Karpas-422 (cell line): ENCODE measurements around the gene PLEKHJ1. TPM values are rescaled to one million over a fixed set of nuclear protein-coding genes. Genes with fewer than 3 reads are reported as not detected.

ENCODE experiments used
- DNase-seq: peaks from one replicate; pipeline ENCODE4 v3.0.0-alpha.2; 2015
- H2AFZ ChIP-seq: fragments of 200-600 bp; sonication (generic); 2 replicates; pipeline ENCODE4 v1.6.1; 2014; ENCODE audit warnings: antibody characterized with exemption, low read length, mixed read lengths
- H3K27ac ChIP-seq: fragments of 200-600 bp; sonication (generic); 2 replicates; pipeline ENCODE4 v1.5.1; 2014; ENCODE audit warnings: mild to moderate bottlenecking, low read length, moderate library complexity
- H3K27me3 ChIP-seq: fragments of 200-600 bp; sonication (generic); 2 replicates; pipeline ENCODE4 v1.6.1; 2014; ENCODE audit warnings: low read length, mixed read lengths
- H3K36me3 ChIP-seq: fragments of 200-600 bp; sonication (generic); 2 replicates; pipeline ENCODE4 v1.6.1; 2014; ENCODE audit warnings: low read length, mixed read lengths; ENCODE audit not compliant: insufficient read depth
- H3K4me1 ChIP-seq: fragments of 200-600 bp; sonication (generic); 2 replicates; pipeline ENCODE4 v1.6.1; 2014; ENCODE audit warnings: mild to moderate bottlenecking, low read length, mixed read lengths
- H3K4me2 ChIP-seq: fragments of 200-600 bp; sonication (generic); 2 replicates; pipeline ENCODE4 v1.6.1; 2014; ENCODE audit warnings: low read length, low read depth, mild to moderate bottlenecking; ENCODE audit not compliant: poor library complexity, severe bottlenecking
- H3K4me3 ChIP-seq: fragments of 200-600 bp; sonication (generic); 2 replicates; pipeline ENCODE4 v1.5.1; 2014; ENCODE audit warnings: mild to moderate bottlenecking, antibody characterized with exemption, low read length, mixed read lengths
- H3K79me2 ChIP-seq: fragments of 200-600 bp; sonication (generic); 2 replicates; pipeline ENCODE4 v1.6.1; 2014; ENCODE audit warnings: mild to moderate bottlenecking, low read length, mixed read lengths
- H3K9ac ChIP-seq: fragments of 200-600 bp; sonication (generic); 2 replicates; pipeline ENCODE4 v1.6.0; 2014; ENCODE audit warnings: low read length
- H3K9me2 ChIP-seq: fragments of 200-600 bp; sonication (generic), shearing (Covaris generic); replicated peaks from 2 replicates; pipeline ENCODE4 v1.6.0; 2014; ENCODE audit warnings: mild to moderate bottlenecking, low read length, moderate library complexity; ENCODE audit not compliant: insufficient read depth
- H3K9me3 ChIP-seq: fragments of 300-700, 200-600 bp; sonication (generic); 2 replicates; pipeline ENCODE4 v1.6.1; 2014; ENCODE audit warnings: low read length, mixed read lengths
- H4K20me1 ChIP-seq: fragments of 200-600 bp; sonication (generic); 2 replicates; pipeline ENCODE4 v1.6.1; 2014; ENCODE audit warnings: mild to moderate bottlenecking, antibody characterized with exemption, low read length, low read depth; ENCODE audit not compliant: insufficient read depth
- total RNA-seq: library from RNA; depleted of rRNA; stranded (reverse); fragments of >200 nt; shearing (Covaris generic); gene quantifications from 2 replicates; pipeline ENCODE4 v1.2.3, GENCODE V29; 2014; ENCODE audit warnings: low replicate concordance

Gene PLEKHJ1
- total RNA-seq, 1 experiment from 2014 or later: 57.4 TPM

DNA sequence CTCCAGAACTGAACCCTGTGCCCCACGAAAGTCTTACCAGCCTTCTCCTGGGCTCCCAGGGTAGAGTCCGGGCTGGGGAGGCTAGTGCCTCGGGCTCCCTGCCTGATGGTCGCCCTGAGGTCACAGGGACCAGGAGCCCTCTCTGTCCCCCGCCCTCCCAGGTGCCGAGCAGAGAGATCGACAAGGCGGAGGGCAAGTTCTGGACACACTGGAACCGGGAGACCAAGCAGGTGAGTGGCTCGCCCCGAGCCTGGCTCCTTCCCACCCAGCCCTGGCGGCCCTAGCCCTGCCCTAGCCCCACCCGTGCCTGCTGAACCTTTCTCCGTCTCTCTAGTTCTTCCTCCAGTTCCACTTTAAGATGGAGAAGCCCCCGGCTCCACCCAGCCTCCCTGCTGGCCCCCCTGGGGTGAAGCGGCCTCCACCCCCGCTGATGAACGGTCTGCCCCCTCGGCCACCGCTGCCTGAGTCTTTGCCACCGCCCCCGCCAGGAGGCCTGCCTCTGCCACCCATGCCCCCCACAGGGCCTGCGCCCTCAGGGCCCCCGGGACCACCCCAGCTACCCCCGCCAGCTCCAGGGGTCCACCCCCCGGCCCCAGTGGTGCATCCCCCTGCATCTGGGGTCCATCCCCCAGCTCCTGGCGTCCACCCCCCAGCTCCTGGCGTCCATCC is 11.4 kb upstream of the PLEKHJ1 start:
- no peak overlapping the region for H2AFZ ChIP-seq
- H4K20me1 ChIP-seq: peaks cover 16% of the 10 kb centered on the region
- H3K27ac ChIP-seq: no peak overlapping the region
- no peak for DNase-seq
- no peaks in the 10 kb centered on the region for H3K9me2 ChIP-seq
- peaks cover 8% of the 10 kb centered on the region for H3K79me2 ChIP-seq
- H3K9me3 ChIP-seq: no peaks in the 10 kb centered on the region
- H3K9ac ChIP-seq: no peak overlapping the region
- no peak overlapping the region for H3K4me2 ChIP-seq
- no peaks in the 10 kb centered on the region; the same call in 1 of the 2 replicates for H3K36me3 ChIP-seq
- peaks cover 1% of the 10 kb centered on the region for H3K4me1 ChIP-seq
- H3K27me3 ChIP-seq: no peaks in the 10 kb centered on the region
- no peak overlapping the region for H3K4me3 ChIP-seq

DNA sequence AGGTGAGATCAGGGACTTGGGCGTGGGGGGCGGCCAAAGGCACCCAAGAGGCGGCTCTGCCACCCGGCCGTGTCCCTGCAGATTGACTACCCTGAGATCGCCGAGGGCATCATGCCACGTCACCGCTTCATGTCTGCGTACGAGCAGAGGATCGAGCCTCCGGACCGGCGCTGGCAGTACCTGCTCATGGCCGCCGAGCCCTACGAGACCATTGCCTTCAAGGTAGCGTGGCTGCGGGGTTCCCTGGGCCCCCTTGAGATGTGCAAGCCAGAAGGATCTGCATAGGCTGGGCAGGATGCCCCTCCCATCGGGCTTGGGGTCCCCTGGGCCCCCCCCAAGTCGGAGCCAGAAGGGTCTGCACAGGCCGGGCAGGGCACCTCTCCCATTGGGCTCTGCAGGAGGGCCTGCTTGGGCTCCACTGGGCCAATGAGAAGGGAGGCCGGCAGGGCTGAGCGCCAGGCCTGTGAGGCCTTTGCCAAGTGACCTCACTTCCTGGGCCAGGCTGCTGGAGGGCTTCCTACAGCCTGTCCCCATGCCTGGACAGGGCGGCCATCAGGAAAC is 10.8 kb upstream of the PLEKHJ1 start:
- no peak for DNase-seq
- H3K36me3 ChIP-seq: no peaks in the 10 kb centered on the region; the same call in 1 of the 2 replicates
- H3K27me3 ChIP-seq: no peaks in the 10 kb centered on the region
- H3K9ac ChIP-seq: no peak overlapping the region
- peaks cover 18% of the 10 kb centered on the region for H4K20me1 ChIP-seq
- H3K27ac ChIP-seq: no peak overlapping the region
- H3K4me1 ChIP-seq: no peaks in the 10 kb centered on the region
- H3K9me2 ChIP-seq: no peaks in the 10 kb centered on the region
- no peaks in the 10 kb centered on the region for H3K9me3 ChIP-seq
- H3K79me2 ChIP-seq: peaks cover 14% of the 10 kb centered on the region
- no peak overlapping the region for H3K4me3 ChIP-seq
- H3K4me2 ChIP-seq: no peak overlapping the region
- H2AFZ ChIP-seq: no peak overlapping the region

DNA sequence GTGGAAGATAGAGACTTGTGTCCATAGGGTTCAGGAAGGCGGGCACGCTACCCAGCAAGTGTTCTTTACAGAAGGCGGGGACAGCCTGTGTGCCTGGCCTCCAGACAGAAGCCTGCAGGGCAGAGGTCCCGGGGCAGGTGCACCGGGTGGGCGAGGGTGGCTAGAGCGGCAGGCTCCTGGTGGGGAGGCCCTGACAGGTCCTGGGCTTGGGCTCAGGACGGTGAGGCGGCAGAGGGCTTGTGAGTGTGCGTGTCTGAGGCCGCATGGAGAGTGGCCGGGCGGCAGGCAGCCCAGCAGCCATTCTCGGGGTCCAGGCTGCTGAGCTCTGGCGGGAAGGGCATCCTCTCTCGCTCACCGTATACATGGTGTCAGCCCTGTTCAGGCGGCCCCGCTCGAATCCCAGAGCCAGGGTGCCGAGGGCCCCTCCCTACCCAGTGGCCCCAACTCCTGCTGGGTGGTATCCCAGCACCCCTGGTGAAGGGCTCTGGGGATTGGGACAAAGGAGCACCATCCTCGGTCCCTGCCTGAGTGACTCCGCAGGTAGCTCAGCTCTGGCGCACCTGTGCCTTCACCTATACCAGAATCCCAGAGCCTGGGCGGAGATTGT is 10.0 kb upstream of the PLEKHJ1 start:
- no peak overlapping the region for H2AFZ ChIP-seq
- no peaks in the 10 kb centered on the region for H3K4me1 ChIP-seq
- no peak overlapping the region for H3K4me2 ChIP-seq
- no peaks in the 10 kb centered on the region; the same call in 1 of the 2 replicates for H3K36me3 ChIP-seq
- no peaks in the 10 kb centered on the region for H3K9me3 ChIP-seq
- no peak overlapping the region for H3K27ac ChIP-seq
- no peaks in the 10 kb centered on the region for H3K9me2 ChIP-seq
- H3K27me3 ChIP-seq: no peaks in the 10 kb centered on the region
- H3K79me2 ChIP-seq: peaks cover 22% of the 10 kb centered on the region
- H4K20me1 ChIP-seq: peaks cover 25% of the 10 kb centered on the region
- H3K4me3 ChIP-seq: no peak overlapping the region
- no peak for DNase-seq
- H3K9ac ChIP-seq: no peak overlapping the region

DNA sequence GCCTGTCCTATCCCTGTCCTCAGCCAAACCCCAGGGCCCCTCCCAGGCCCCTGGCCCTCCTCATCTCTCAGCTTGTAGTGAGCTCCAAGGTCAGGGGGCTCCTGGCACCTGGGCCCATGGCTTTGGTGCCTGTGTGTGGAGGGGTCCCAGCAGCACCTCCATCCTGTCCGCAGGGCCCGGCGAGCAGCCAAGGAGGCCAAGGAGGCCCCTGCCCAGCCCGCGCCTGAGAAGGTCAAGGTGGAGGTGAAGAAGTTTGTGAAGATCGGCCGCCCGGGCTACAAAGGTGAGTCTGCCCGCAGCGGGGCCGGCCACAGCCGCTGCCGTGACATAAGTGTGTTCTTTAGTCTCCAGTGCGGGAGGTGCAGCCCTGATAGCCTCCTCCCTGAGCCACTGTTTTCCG is 9.1 kb upstream of the PLEKHJ1 start:
- Histone ChIP-seq H3K4me3 (no peak overlapping the region), H4K20me1 (peaks cover 33% of the 10 kb centered on the region), H3K4me2 (no peak overlapping the region), H2AFZ (no peak overlapping the region), H3K27ac (no peak overlapping the region), H3K9me3 (no peaks in the 10 kb centered on the region), H3K36me3 (peaks cover 4% of the 10 kb centered on the region), H3K27me3 (no peaks in the 10 kb centered on the region), H3K9ac (no peak overlapping the region), H3K4me1 (no peaks in the 10 kb centered on the region), H3K9me2 (no peaks in the 10 kb centered on the region), H3K79me2 (peaks cover 30% of the 10 kb centered on the region)
- DNase-seq: no peak

DNA sequence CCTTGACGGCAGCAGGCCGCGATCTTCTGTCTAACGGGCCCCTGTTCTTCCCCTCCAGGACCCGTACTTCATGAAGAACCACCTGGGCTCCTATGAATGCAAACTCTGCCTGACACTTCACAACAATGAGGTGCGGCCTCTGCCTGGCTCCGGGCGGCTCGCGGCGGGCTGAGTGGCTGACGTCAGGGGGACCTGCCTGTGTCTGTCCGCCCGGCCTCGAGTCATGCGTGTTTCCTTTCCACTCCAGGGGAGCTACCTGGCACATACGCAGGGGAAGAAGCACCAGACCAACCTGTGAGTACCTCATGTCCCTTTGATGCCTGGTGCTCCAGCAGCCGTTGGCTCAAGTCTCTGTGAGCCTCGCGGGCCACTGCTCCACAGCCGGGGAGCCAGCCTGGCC is 8.4 kb upstream of the PLEKHJ1 start:
- H3K9me3 ChIP-seq: no peaks in the 10 kb centered on the region
- no peaks in the 10 kb centered on the region for H3K27me3 ChIP-seq
- no peak overlapping the region for H3K4me2 ChIP-seq
- no peaks in the 10 kb centered on the region for H3K9me2 ChIP-seq
- DNase-seq: no peak
- H3K27ac ChIP-seq: no peak overlapping the region
- H4K20me1 ChIP-seq: peaks cover 41% of the 10 kb centered on the region
- H3K4me3 ChIP-seq: no peak overlapping the region
- H2AFZ ChIP-seq: no peak overlapping the region
- H3K79me2 ChIP-seq: peaks cover 38% of the 10 kb centered on the region
- peaks cover 5% of the 10 kb centered on the region for H3K36me3 ChIP-seq
- H3K4me1 ChIP-seq: peaks cover 1% of the 10 kb centered on the region; the same call in 1 of the 2 replicates
- H3K9ac ChIP-seq: no peak overlapping the region

DNA sequence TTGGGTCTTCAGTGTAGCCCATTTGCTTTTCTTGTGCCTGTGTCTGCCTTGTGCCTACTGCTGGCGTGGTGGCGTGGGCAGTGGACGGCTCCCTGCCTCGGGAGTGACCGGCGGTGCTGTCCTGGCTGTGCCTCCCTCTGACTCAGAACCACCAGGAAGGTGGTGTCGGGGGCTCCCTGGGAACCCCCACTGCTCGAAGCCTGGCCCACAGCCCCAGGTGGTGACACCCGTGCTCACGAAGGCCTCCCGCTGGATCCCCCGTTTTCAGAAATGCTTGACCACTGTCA is 7.9 kb upstream of the PLEKHJ1 start:
- H3K4me3 ChIP-seq: no peak overlapping the region
- no peak for DNase-seq
- H3K27ac ChIP-seq: no peak overlapping the region
- peaks cover 43% of the 10 kb centered on the region for H3K79me2 ChIP-seq
- peaks cover 5% of the 10 kb centered on the region for H3K36me3 ChIP-seq
- no peak overlapping the region for H3K9ac ChIP-seq
- no peaks in the 10 kb centered on the region for H3K9me3 ChIP-seq
- H2AFZ ChIP-seq: no peak overlapping the region
- peaks cover 5% of the 10 kb centered on the region for H3K4me1 ChIP-seq
- peaks cover 42% of the 10 kb centered on the region for H4K20me1 ChIP-seq
- no peak overlapping the region for H3K4me2 ChIP-seq
- H3K27me3 ChIP-seq: no peaks in the 10 kb centered on the region
- H3K9me2 ChIP-seq: no peaks in the 10 kb centered on the region

DNA sequence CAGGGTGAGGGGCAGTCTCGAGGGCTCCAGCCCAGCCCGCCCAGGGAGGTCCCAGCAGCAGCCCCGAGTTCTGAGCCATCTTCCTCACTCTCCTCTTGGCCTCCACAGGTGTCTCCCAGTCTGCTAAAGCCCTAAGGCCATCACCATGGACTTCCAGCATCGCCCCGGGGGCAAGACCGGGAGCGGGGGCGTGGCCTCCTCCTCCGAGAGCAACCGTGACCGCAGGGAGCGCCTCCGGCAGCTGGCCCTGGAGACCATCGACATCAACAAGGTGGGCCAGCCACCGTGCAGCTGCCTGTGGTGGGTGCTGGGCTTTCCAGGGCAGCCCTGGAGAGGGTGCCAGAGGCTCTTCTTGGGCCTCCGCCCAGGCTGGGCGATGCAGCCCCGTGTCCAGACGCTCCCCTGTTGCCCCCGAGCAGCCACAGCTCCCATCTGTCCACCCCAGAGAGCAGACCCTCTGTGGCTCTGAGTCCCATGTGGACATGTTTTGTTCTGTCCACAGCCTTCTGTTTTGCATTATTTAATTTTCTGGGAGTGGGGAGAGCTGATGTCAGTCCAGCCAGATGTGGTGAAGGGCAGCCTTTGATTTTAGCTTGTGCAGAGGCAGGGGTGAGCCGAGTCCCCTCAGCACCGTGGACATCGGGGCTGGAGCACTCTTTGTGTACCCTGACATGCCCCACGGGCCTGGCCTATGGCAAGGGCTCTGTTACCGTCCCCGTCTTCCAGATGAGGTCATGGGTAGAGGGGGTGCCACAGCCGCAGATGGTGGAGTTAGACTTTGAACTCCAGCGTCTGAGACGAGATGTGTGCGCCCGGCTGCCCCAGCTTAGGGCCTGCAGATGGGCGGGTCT is 7.4 kb upstream of the PLEKHJ1 start:
- no peaks in the 10 kb centered on the region for H3K9me2 ChIP-seq
- no peak overlapping the region for H3K27ac ChIP-seq
- H3K4me1 ChIP-seq: peaks cover 11% of the 10 kb centered on the region
- no peak for DNase-seq
- H3K9me3 ChIP-seq: no peaks in the 10 kb centered on the region
- peaks cover 48% of the 10 kb centered on the region for H3K79me2 ChIP-seq
- H3K4me3 ChIP-seq: no peak overlapping the region
- peaks cover 42% of the 10 kb centered on the region for H4K20me1 ChIP-seq
- H3K9ac ChIP-seq: no peak overlapping the region
- H3K4me2 ChIP-seq: no peak overlapping the region
- H2AFZ ChIP-seq: no peak overlapping the region
- peaks cover 8% of the 10 kb centered on the region for H3K36me3 ChIP-seq
- H3K27me3 ChIP-seq: no peaks in the 10 kb centered on the region

DNA sequence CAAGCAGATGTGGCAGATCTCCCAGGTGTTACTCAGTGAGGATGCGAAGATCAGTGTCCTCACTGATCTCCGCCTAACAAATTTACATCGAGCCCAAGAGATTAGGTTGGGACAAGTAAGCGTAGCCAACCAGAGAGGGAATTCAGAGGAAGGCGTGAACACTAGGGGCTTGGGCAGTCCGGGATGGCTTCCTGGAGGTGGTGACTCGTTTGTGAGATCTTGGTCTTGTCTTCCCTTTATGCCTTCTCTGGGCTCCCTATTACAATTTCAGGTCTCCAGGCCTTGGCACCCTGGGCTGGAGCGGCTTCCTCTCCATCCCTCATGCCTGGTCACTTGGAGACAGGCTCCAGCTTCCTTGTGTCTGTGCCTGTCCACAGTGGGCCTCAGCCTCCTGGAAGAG is 6.7 kb upstream of the PLEKHJ1 start:
- Histone ChIP-seq H3K4me3 (no peak overlapping the region), H3K9ac (no peak overlapping the region), H3K79me2 (peaks cover 55% of the 10 kb centered on the region), H3K36me3 (peaks cover 15% of the 10 kb centered on the region), H3K27ac (no peak overlapping the region), H3K9me2 (no peaks in the 10 kb centered on the region), H3K4me2 (no peak overlapping the region), H3K4me1 (peaks cover 18% of the 10 kb centered on the region), H2AFZ (no peak overlapping the region), H4K20me1 (peaks cover 49% of the 10 kb centered on the region), H3K27me3 (no peaks in the 10 kb centered on the region), H3K9me3 (no peaks in the 10 kb centered on the region)
- no peak for DNase-seq
